Thyroid gland (tissue), 4 donors: Measurements from ENCODE around the gene CMTM3.

Experiments used
- POLR2A ChIP-seq, 2 donors: fragments of 450-650 bp; IDR thresholded peaks; one replicate each; pipeline ENCODE4 v1.6.1; 2017; ENCODE audit warnings: antibody characterized with exemption in 2 of 2, mild to moderate bottlenecking in 2 of 2, moderate library complexity in 1 of 2
- TF ChIP-seq, protein P1 (sequence below), 6 experiments: fragments of 200-600 bp in 3 of 6; fragments of 450-650 bp in 3 of 6; sonication (generic) in 3 of 6; IDR thresholded peaks; one replicate each; pipeline ENCODE4 v1.5.1; 2016 to 2019; ENCODE audit warnings: antibody characterized with exemption in 6 of 6, mild to moderate bottlenecking in 2 of 6, inconsistent platforms in 1 of 6, moderate library complexity in 1 of 6

- TF ChIP-seq, protein P1, sequence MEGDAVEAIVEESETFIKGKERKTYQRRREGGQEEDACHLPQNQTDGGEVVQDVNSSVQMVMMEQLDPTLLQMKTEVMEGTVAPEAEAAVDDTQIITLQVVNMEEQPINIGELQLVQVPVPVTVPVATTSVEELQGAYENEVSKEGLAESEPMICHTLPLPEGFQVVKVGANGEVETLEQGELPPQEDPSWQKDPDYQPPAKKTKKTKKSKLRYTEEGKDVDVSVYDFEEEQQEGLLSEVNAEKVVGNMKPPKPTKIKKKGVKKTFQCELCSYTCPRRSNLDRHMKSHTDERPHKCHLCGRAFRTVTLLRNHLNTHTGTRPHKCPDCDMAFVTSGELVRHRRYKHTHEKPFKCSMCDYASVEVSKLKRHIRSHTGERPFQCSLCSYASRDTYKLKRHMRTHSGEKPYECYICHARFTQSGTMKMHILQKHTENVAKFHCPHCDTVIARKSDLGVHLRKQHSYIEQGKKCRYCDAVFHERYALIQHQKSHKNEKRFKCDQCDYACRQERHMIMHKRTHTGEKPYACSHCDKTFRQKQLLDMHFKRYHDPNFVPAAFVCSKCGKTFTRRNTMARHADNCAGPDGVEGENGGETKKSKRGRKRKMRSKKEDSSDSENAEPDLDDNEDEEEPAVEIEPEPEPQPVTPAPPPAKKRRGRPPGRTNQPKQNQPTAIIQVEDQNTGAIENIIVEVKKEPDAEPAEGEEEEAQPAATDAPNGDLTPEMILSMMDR (IDR thresholded peaks at IDR 0.05): no peak
- TF ChIP-seq POLR2A (IDR thresholded peaks at IDR 0.05): no peak
These were observed 9.8 kb downstream of the CMTM3 start for GRCh38 chr16:66614161-66614802.
